Measurements from ENCODE around the gene GPR75.

Gene GPR75

GRCh38 chr2:53859206-53860181 lies at the start of gene GPR75:
Gene GPR75, minus strand, starts transcription at chr2:53859967. Its CDS starts 5,211 bp downstream, at chr2:53854756.
- TF ChIP-seq, protein P1, sequence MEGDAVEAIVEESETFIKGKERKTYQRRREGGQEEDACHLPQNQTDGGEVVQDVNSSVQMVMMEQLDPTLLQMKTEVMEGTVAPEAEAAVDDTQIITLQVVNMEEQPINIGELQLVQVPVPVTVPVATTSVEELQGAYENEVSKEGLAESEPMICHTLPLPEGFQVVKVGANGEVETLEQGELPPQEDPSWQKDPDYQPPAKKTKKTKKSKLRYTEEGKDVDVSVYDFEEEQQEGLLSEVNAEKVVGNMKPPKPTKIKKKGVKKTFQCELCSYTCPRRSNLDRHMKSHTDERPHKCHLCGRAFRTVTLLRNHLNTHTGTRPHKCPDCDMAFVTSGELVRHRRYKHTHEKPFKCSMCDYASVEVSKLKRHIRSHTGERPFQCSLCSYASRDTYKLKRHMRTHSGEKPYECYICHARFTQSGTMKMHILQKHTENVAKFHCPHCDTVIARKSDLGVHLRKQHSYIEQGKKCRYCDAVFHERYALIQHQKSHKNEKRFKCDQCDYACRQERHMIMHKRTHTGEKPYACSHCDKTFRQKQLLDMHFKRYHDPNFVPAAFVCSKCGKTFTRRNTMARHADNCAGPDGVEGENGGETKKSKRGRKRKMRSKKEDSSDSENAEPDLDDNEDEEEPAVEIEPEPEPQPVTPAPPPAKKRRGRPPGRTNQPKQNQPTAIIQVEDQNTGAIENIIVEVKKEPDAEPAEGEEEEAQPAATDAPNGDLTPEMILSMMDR (IDR thresholded peaks at IDR 0.05): no peak
- H3K4me3 ChIP-seq: peak within 1 kb of the TSS; percentile 69
- peak; percentile 76 for DNase-seq (ENCODE audit: low spot score)
- no peak within 1 kb of the TSS for H3K27ac ChIP-seq

- TF ChIP-seq, protein P1 (IDR thresholded peaks at IDR 0.05): no peak
- Histone ChIP-seq H3K4me3 (no peak overlapping the region), H3K27ac (no peak overlapping the region)
- DNase-seq (ENCODE audit: low spot score): no peak
Measured at GRCh38 chr2:53907582-53907981, 47.8 kb upstream of the GPR75 start.

DNA sequence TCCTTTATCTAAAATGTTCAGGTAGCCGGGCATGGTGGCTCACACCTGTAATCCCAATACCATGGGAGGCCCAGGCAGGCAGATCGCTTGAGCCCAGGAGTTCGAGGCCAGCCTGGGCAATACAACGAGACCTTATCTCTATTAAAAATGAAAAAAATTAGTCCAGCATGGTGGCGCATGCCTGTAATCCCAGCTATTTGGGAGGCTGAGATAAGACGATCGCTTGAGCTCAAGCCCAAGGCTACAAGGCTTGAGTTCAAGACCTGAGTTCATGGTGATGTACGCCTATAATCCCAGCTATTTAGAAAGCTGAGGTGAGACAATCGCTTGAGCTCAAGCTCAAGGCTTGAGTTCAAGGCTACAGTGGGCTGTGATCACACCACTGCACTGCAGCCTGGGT lies 45.6 kb upstream of the GPR75 start:
- H3K4me3 ChIP-seq: no peak overlapping the region
- TF ChIP-seq, protein P1 (IDR thresholded peaks at IDR 0.05): no peak
- no peak for DNase-seq (ENCODE audit: low spot score)
- no peak overlapping the region for H3K27ac ChIP-seq

GRCh38 chr2:53903011-53903410 lies 43.2 kb upstream of the GPR75 start:
- Histone ChIP-seq H3K27ac (no peak overlapping the region), H3K4me3 (no peak overlapping the region)
- DNase-seq (ENCODE audit: low spot score): no peak
- TF ChIP-seq, protein P1 (IDR thresholded peaks at IDR 0.05): no peak

DNA sequence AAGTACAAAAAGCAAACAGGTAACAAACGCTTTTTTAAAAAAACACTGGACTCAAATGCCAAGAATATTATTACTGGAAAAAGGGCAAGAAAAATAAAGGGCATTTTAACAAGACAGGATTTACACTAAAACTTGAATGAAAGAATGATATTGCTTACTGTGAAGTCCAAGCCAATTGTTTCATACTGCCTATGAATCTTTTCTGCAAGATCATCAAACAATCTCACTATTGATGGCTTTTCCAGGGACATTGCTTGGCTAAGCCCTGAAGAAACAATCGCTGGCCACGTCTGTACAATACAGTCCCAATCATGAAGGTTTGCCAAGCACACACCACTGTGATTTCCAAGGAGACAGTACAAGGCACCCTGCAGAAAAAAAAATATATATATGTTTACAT lies 41.4 kb upstream of the GPR75 start:
- TF ChIP-seq, protein P1 (IDR thresholded peaks at IDR 0.05): no peak
- no peak overlapping the region for H3K27ac ChIP-seq
- no peak for DNase-seq (ENCODE audit: low spot score)
- no peak overlapping the region for H3K4me3 ChIP-seq

DNA sequence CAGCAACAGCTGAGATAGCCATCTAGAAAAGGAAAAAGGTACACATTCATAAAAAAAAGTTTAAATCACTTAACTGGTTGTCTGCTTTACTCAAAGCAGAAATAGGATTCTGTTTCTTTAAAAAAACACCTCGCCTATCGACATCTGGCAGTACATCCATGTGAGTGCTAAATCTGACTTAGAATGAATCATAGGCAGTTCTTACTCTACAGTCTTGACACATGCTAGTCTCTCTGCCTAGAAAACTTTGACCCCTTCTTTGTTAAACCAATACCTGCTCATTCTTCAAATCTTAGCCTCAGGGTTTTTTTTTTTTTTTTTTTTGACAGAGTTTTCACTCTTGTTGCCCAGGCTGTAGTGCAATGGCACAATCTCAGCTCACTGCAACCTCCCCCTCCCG lies 37.1 kb upstream of the GPR75 start:
- H3K27ac ChIP-seq: no peak overlapping the region
- DNase-seq (ENCODE audit: low spot score): no peak
- no peak overlapping the region for H3K4me3 ChIP-seq
- TF ChIP-seq, protein P1 (IDR thresholded peaks at IDR 0.05): no peak
